Keratinocyte (primary cell): ENCODE results near the gene ZNF346. TPM values are rescaled to one million over a fixed set of nuclear protein-coding genes. Genes with fewer than 3 reads are reported as not detected.

Source experiments
- DNase-seq: peaks from one replicate; pipeline ENCODE4 v3.0.0-alpha.2; 2011; ENCODE audit warnings: low read depth, missing footprints, low spot score
- FAIRE-seq: peaks from 2 replicates; lab custom pipeline; 2011; peaks lifted over from hg19 to GRCh38; lab: Jason Lieb, UNC
- H2AFZ ChIP-seq: 2 replicates; pipeline ENCODE4 v1.6.0; 2012; ENCODE audit warnings: low read length, control low read depth, inconsistent platforms; ENCODE audit not compliant: control insufficient read depth
- H3K27ac ChIP-seq: 2 replicates; pipeline ENCODE4 v1.5.1; 2011; ENCODE audit warnings: low read length; ENCODE audit not compliant: control insufficient read depth, insufficient read depth
- H3K27me3 ChIP-seq: 3 replicates; pipeline ENCODE4 v1.6.0; 2011; ENCODE audit warnings: low read length; ENCODE audit not compliant: control insufficient read depth, insufficient read depth; ENCODE audit errors: extremely low read depth
- H3K36me3 ChIP-seq, 2 experiments: 2 replicates in 1 of 2; 3 replicates in 1 of 2; pipeline ENCODE4 v1.5.1; 2011; ENCODE audit warnings: low read length in 2 of 2, mild to moderate bottlenecking in 1 of 2; ENCODE audit not compliant: control insufficient read depth in 2 of 2, insufficient read depth in 2 of 2; ENCODE audit errors: extremely low read depth in 1 of 2
- H3K4me1 ChIP-seq: 3 replicates; pipeline ENCODE4 v1.5.1; 2011; ENCODE audit warnings: low read length; ENCODE audit not compliant: control insufficient read depth, insufficient read depth; ENCODE audit errors: extremely low read depth
- H3K4me2 ChIP-seq: 3 replicates; pipeline ENCODE4 v1.6.0; 2011; ENCODE audit warnings: low read depth, low read length; ENCODE audit not compliant: control insufficient read depth, insufficient read depth; ENCODE audit errors: extremely low read depth
- H3K4me3 ChIP-seq, 3 experiments: fragments of 200-600 bp in 1 of 3; sonication (generic) in 1 of 3; 2 replicates in 2 of 3; 3 replicates in 1 of 3; pipeline ENCODE4 v1.5.1; 2011 to 2016; ENCODE audit warnings: low read length in 3 of 3, mild to moderate bottlenecking in 3 of 3, control low read depth in 2 of 3, inconsistent platforms in 1 of 3, low read depth in 1 of 3, mixed read lengths in 1 of 3, mixed run types in 1 of 3, moderate library complexity in 1 of 3; ENCODE audit not compliant: control insufficient read depth in 2 of 3, insufficient read depth in 2 of 3; ENCODE audit errors: extremely low read depth in 1 of 3
- H3K79me2 ChIP-seq: 2 replicates; pipeline ENCODE4 v1.6.0; 2012; ENCODE audit warnings: low read length; ENCODE audit not compliant: control insufficient read depth, insufficient read depth
- H3K9ac ChIP-seq: 3 replicates; pipeline ENCODE4 v1.6.0; 2011; ENCODE audit warnings: low read length; ENCODE audit not compliant: control insufficient read depth, insufficient read depth; ENCODE audit errors: extremely low read depth
- H3K9me1 ChIP-seq: 3 replicates; pipeline ENCODE4 v1.6.0; 2011; ENCODE audit warnings: low read length; ENCODE audit not compliant: control insufficient read depth, insufficient read depth; ENCODE audit errors: extremely low read depth
- H3K9me3 ChIP-seq: 2 replicates; pipeline ENCODE4 v1.5.1; 2012; ENCODE audit warnings: low read depth, low read length; ENCODE audit not compliant: control insufficient read depth
- H4K20me1 ChIP-seq: 3 replicates; pipeline ENCODE4 v1.6.0; 2011; ENCODE audit warnings: low read length; ENCODE audit not compliant: control insufficient read depth, insufficient read depth; ENCODE audit errors: extremely low read depth
- EZH2 ChIP-seq: IDR thresholded peaks from one replicate; pipeline ENCODE4 v1.6.1; 2012; ENCODE audit warnings: inconsistent platforms, mild to moderate bottlenecking, low read length, moderate library complexity
- dilution Hi-C: fragments of 300-500 bp; cut with MboI; formaldehyde crosslinking; loops from one replicate; pipeline ENCODE4 v1.7.0; 2020; ENCODE audit warnings: low sequenced_read_pairs; ENCODE audit not compliant: extremely low pct_ligation_motif_present
- polyA plus RNA-seq, 5 experiments: library from polyadenylated mRNA; depleted of rRNA in 3 of 5; stranded (reverse) in 3 of 5; stranded (forward) in 1 of 5; unstranded in 1 of 5; fragments of >200 nt; gene quantifications; 1 replicate in 1 of 5; 2 replicates in 3 of 5; 3 replicates in 1 of 5; pipeline versions ENCODE4 v1.2.1 to v1.2.3, GENCODE V29; 2011 to 2012; ENCODE audit warnings: missing spikeins in 2 of 5, low read depth in 1 of 5, low replicate concordance in 1 of 5
- TF ChIP-seq, protein P1 (sequence below), 3 experiments: IDR thresholded peaks in 1 of 3; conservative IDR thresholded peaks in 1 of 3; optimal IDR thresholded peaks in 1 of 3; 2 replicates in 2 of 3; 3 replicates in 1 of 3; pipeline versions ENCODE3 to v1.5.1; 2011; ENCODE audit warnings: low read length in 3 of 3, mild to moderate bottlenecking in 3 of 3, moderate library complexity in 2 of 3, control low read depth in 1 of 3, inconsistent platforms in 1 of 3; ENCODE audit not compliant: insufficient read depth in 2 of 3; ENCODE audit errors: extremely low read depth in 1 of 3

ZNF346 gene
- polyA plus RNA-seq, 1 donor (not counting 4 experiments of a cell fraction or from before 2014, with no cell fraction given), result 9.5 TPM

DNA sequence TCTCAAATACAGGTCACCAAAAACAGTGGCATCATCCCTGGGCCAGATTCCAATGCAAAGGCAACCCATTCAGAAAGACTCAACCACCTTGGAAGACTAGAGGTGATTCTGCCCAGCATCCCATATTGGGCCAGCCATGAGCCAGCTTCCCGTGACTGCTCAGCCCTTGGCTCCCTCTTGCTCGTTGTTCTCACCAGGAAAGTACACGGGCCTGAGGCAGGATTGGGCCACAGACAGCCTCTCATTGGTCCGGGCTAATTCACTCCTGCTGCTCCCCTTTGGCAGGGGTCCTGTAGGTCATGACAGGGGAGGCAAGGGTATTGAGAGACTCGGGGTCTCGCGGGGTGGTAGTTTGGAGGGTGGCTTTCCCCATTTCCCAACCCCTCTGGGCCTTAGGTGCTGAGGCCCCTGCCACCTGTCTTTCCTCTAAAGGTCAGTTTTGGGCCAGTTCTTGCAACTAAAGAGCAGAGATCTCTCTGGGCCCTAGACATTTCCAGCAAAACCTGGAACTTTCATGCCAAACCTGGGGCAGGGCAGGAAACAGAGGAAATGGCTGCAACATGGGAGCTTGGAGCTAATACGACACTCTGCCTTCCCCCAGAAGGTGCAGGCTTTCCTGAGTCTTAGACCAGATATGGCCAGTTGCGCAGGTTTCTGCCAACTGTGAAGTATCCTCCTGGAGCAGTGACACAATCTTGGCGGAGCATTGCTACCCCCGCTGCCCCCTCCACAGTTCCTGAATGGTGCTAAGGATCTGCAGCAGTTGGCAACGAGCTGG, 42.2 kb downstream of the ZNF346 start:
- H4K20me1 ChIP-seq, result no peaks in the 10 kb centered on the region
- H3K27me3 ChIP-seq, result no peaks in the 10 kb centered on the region
- H3K4me3 ChIP-seq, result no peak overlapping the region
- no peak for DNase-seq
- dilution Hi-C loops, result no loop called here
- peaks cover 6 to 7% of the 10 kb centered on the region in 2 experiments for H3K36me3 ChIP-seq
- TF ChIP-seq, protein P1, sequence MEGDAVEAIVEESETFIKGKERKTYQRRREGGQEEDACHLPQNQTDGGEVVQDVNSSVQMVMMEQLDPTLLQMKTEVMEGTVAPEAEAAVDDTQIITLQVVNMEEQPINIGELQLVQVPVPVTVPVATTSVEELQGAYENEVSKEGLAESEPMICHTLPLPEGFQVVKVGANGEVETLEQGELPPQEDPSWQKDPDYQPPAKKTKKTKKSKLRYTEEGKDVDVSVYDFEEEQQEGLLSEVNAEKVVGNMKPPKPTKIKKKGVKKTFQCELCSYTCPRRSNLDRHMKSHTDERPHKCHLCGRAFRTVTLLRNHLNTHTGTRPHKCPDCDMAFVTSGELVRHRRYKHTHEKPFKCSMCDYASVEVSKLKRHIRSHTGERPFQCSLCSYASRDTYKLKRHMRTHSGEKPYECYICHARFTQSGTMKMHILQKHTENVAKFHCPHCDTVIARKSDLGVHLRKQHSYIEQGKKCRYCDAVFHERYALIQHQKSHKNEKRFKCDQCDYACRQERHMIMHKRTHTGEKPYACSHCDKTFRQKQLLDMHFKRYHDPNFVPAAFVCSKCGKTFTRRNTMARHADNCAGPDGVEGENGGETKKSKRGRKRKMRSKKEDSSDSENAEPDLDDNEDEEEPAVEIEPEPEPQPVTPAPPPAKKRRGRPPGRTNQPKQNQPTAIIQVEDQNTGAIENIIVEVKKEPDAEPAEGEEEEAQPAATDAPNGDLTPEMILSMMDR (optimal IDR thresholded peaks at IDR 0.05 in 1 of 3, IDR thresholded peaks at IDR 0.05 in 1 of 3, conservative IDR thresholded peaks at IDR 0.05 in 1 of 3; ENCODE audit: extremely low read depth in 1 of 3, insufficient read depth in 2 of 3, low read length in 3 of 3), result no peak
- no peak for TF ChIP-seq EZH2
- no peak overlapping the region for H3K4me2 ChIP-seq
- no peaks in the 10 kb centered on the region for H3K9me1 ChIP-seq
- FAIRE-seq, result no peak
- H3K9ac ChIP-seq, result no peak overlapping the region
- no peaks in the 10 kb centered on the region for H3K9me3 ChIP-seq
- H3K27ac ChIP-seq, result no peak overlapping the region
- no peaks in the 10 kb centered on the region for H3K79me2 ChIP-seq
- H2AFZ ChIP-seq, result no peak overlapping the region
- peaks cover 14% of the 10 kb centered on the region for H3K4me1 ChIP-seq

DNA sequence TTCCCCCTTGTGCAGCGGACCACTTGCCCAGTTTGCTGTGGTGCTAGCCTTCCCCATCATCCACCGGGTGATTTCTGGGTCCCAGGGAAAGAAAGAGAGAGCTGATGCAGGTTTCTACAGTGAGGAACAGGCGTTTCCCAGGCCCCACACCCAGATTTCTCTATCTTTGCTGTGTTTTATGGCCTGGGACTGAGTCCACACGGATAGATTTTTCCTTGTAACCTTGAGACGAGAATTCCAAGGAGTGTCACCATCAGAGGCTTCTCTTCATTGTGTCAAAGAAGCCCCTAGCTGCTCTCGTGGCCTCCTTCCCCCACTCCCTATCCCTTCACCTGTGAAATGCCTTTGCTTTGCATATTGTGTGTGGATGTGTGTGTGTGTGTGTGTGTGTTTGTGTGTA, 43.0 kb downstream of the ZNF346 start:
- no peak overlapping the region for H3K27ac ChIP-seq
- DNase-seq (no peak), FAIRE-seq (no peak)
- no peak overlapping the region for H3K9ac ChIP-seq
- H3K4me2 ChIP-seq, result no peak overlapping the region
- no peak overlapping the region for H3K4me3 ChIP-seq
- dilution Hi-C loops, result no loop called here
- H3K79me2 ChIP-seq, result no peaks in the 10 kb centered on the region
- no peaks in the 10 kb centered on the region for H3K27me3 ChIP-seq
- H3K4me1 ChIP-seq, result peaks cover 14% of the 10 kb centered on the region
- no peak overlapping the region for H2AFZ ChIP-seq
- H3K9me3 ChIP-seq, result no peaks in the 10 kb centered on the region
- no peaks in the 10 kb centered on the region for H4K20me1 ChIP-seq
- TF ChIP-seq, protein P1 (optimal IDR thresholded peaks at IDR 0.05 in 1 of 3, IDR thresholded peaks at IDR 0.05 in 1 of 3, conservative IDR thresholded peaks at IDR 0.05 in 1 of 3; ENCODE audit: extremely low read depth in 1 of 3, insufficient read depth in 2 of 3, low read length in 3 of 3), result no peak
- TF ChIP-seq EZH2, result no peak
- H3K9me1 ChIP-seq, result no peaks in the 10 kb centered on the region
- peaks cover 6 to 7% of the 10 kb centered on the region in 2 experiments for H3K36me3 ChIP-seq
